Placental epithelial cell (primary cell): ENCODE results near the gene PMEPA1. TPM values are rescaled to one million over a fixed set of nuclear protein-coding genes. Genes with fewer than 3 reads are reported as not detected.

Experiments
- total RNA-seq: library from RNA; depleted of rRNA; stranded (reverse); fragments of >200 nt; gene quantifications from 2 replicates; pipeline ENCODE4 v1.2.3, GENCODE V29; 2012

PMEPA1 gene
- total RNA-seq = 10.2 and 60.1 TPM in 2 replicates

GRCh38 chr20:57709823-57710799 lies at the start of gene PMEPA1:
Gene PMEPA1 (minus strand): TSS chr20:57710015. CDS start chr20:57709582, 433 bp downstream.

GRCh38 chr20:57620274-57620990 lies 89.4 kb downstream of the PMEPA1 start, which contains the start of gene ZBP1:
Gene ZBP1 (minus strand): TSS chr20:57620426. CDS start chr20:57620295, 131 bp downstream.

Other genes starting within 250 kb of the PMEPA1 start
- gene CTCFL, start 184.9 kb downstream of the PMEPA1 start, total RNA-seq = under 0.01 TPM in 1 of 2 replicates, not detected in the other
- gene PCK1, start 148.9 kb downstream of the PMEPA1 start, total RNA-seq = not detected in 2 replicates
- gene ZBP1, start 89.6 kb downstream of the PMEPA1 start, total RNA-seq = 0.22 TPM in 1 of 2 replicates, not detected in the other